Heart right ventricle (tissue), 16 donors: ENCODE results near the gene KAT14. TPM values are rescaled to one million over a fixed set of nuclear protein-coding genes. Genes with fewer than 3 reads are reported as not detected.
"Not testable (repeated sequence)": the region's sequence is repeated elsewhere in the genome, so short reads cannot be mapped to it uniquely, and the experiment has no call there.

Source experiments
- ATAC-seq, 8 donors: fragments of 200-7000 bp; cut with Tn5 transposase; one replicate each; pipeline ENCODE4 v1.9.1; 2020; ENCODE audit warnings: mild to moderate bottlenecking in 8 of 8, moderate library complexity in 8 of 8, moderate number of reproducible peaks in 1 of 8
- DNase-seq, 2 donors: peaks; one replicate each; pipeline ENCODE4 v3.0.0-alpha.2; 2020
- H3K27ac ChIP-seq, 10 donors: fragments of 200-600 bp; sonication (generic) in 2 of 10; one replicate each; pipeline versions ENCODE4 v1.5.0 to v1.8.0; 2020 to 2022; ENCODE audit warnings: mild to moderate bottlenecking in 3 of 10
- H3K27me3 ChIP-seq, 7 donors: fragments of 200-600 bp; one replicate each; pipeline ENCODE4 v1.8.0; 2021 to 2022; ENCODE audit warnings: mild to moderate bottlenecking in 2 of 7
- H3K36me3 ChIP-seq, 9 donors: fragments of 200-600 bp; sonication (generic) in 1 of 9; one replicate each; pipeline versions ENCODE4 v1.5.0 to v1.8.0; 2020 to 2022; ENCODE audit warnings: mild to moderate bottlenecking in 2 of 9
- H3K4me1 ChIP-seq, 9 donors: fragments of 200-600 bp; sonication (generic) in 1 of 9; one replicate each; pipeline versions ENCODE4 v1.5.0 to v1.8.0; 2020 to 2022; ENCODE audit warnings: mild to moderate bottlenecking in 4 of 9
- H3K4me3 ChIP-seq, 10 donors: fragments of 200-600 bp; sonication (generic) in 2 of 10; one replicate each; pipeline versions ENCODE4 v1.5.0 to v1.8.0; 2020 to 2022; ENCODE audit warnings: mild to moderate bottlenecking in 7 of 10, moderate library complexity in 2 of 10
- H3K9me3 ChIP-seq, 11 donors: fragments of 200-600 bp in 10 of 11; sonication (generic) in 2 of 11; one replicate each; pipeline versions ENCODE4 v1.5.0 to v1.8.0; 2013 to 2022; ENCODE audit warnings: mild to moderate bottlenecking in 2 of 11, control low read depth in 1 of 11, moderate library complexity in 1 of 11
- CTCF ChIP-seq, 9 donors: fragments of 200-600 bp; sonication (generic) in 2 of 9; IDR thresholded peaks; one replicate each; pipeline versions ENCODE4 v1.5.0 to v1.8.0; 2021 to 2022; ENCODE audit warnings: antibody characterized with exemption in 9 of 9, mild to moderate bottlenecking in 5 of 9, moderate library complexity in 1 of 9
- WGBS, 2 donors: extraction: QIAGEN DNeasy Blood & Tissue Kit; methylation state at CpG; one replicate each; pipeline ENCODE4 v1.1.7; 2013; ENCODE audit warnings: inconsistent platforms in 1 of 2; 5-methylcytosine and 5-hydroxymethylcytosine counted together
- intact Hi-C, 10 donors: fragments of 100-400 bp; cut with DNase I; formaldehyde crosslinking; loops; one replicate each; pipeline versions ENCODE4 v1.11.1 to v1.14.2; 2022
- polyA plus RNA-seq, 2 donors: library from polyadenylated mRNA; stranded (reverse); fragments of 200-250 nt; gene quantifications; one replicate each; pipeline ENCODE4 v1.2.3, GENCODE V29; 2013
- total RNA-seq, 10 donors: library from RNA; stranded (reverse); fragmentation: NEBNext Ultra II Directional in 3 of 10; extraction: Animal tissue kit (Norgen Biotek cat#: 25700) in 3 of 10; gene quantifications; one replicate each; pipeline versions ENCODE4 v1.2.1 to v1.2.4, GENCODE V29; 2021 to 2023
- donor health status: Arrhythmogenic right ventricular cardiomyopathy.
- donor health status: ischemic (EF 13 %, LVEDD 7.1; RV severe dilation, severe dysfunction).
- donor health status: healthy with polysubstance abuse.
- donor health status: DM: no; HTN: yes; CAD: no.
- donor health status: DM: no; HTN: no; CAD: no.
- donor health status: ischemic (EF 25% LVEDD 6.9; RV normal size, moderate dysfunction).
- donor health status: ischemic (EF 25% LVEDD 5.7; RV mildly dilated, moderate dysfunction).
- donor health status: healthy.
- donor health status: DM: yes; HTN: yes; CAD: no.
- donor health status: Ischemic cardiomyopathy.
- donor health status: ischemic (EF 35%, LVEDD 5.7; RV mildly dilated, moderate dysfunction).
- donor health status: nonischemic (EF 11% LVEDD 7.7; RV severe dilation, severe dysfunction).
- donor health status: DM: yes; HTN: yes; CAD: no.
- donor health status: PGD.
- donor health status: ischemic (EF 29% LVEDD 5.4; RV normal size, mild dysfunction).
- donor health status: nonischemic (EF 23%, LVEDD 6.1; RV moderate dilation, normal function).

Gene KAT14
- total and polyA plus RNA-seq, 12 donors = 4.2 to 16.5 (median 10.1) TPM

- no peaks in the 10 kb centered on the region for H3K9me3 ChIP-seq
- no peak overlapping the region for H3K4me3 ChIP-seq
- H3K4me1 ChIP-seq = no peaks in the 10 kb centered on the region
- TF ChIP-seq CTCF (IDR thresholded peaks at IDR 0.05) = no peak
- H3K36me3 ChIP-seq = no peaks in the 10 kb centered on the region
- intact Hi-C loops = no loop called here
- 41 to 43% methylated on average over 7 of the region's 7 CpGs for WGBS, 2 donors
- H3K27ac ChIP-seq = no peak overlapping the region
- peaks cover 0 to 56% (median 35%) of the 10 kb centered on the region in 7 donors for H3K27me3 ChIP-seq
- DNase-seq (no peak), ATAC-seq (no peak)
These were observed 46.0 kb upstream of the KAT14 start for GRCh38 chr20:18091623-18092022.

GRCh38 chr20:18092890-18093289 is 44.8 kb upstream of the KAT14 start:
- Histone ChIP-seq H3K36me3 (no peaks in the 10 kb centered on the region), H3K9me3 (no peaks in the 10 kb centered on the region), H3K4me3 (no peak overlapping the region), H3K27ac (no peak overlapping the region), H3K4me1 (no peaks in the 10 kb centered on the region), H3K27me3 (peaks cover 0 to 50% (median 35%) of the 10 kb centered on the region in 7 donors)
- TF ChIP-seq CTCF (IDR thresholded peaks at IDR 0.05) = no peak
- ATAC-seq (no peak), DNase-seq (no peak)
- intact Hi-C loops = no loop called here
- 74 to 89% methylated on average over 8 of the region's 8 CpGs for WGBS, 2 donors

GRCh38 chr20:18093388-18093787 is 44.3 kb upstream of the KAT14 start:
- Histone ChIP-seq H3K4me1 (no peaks in the 10 kb centered on the region), H3K27ac (no peak overlapping the region)
- 70 to 78% methylated on average over 10 of the region's 10 CpGs for WGBS, 2 donors

GRCh38 chr20:18094191-18094590 is 43.5 kb upstream of the KAT14 start:
- intact Hi-C loops = no loop called here
- ATAC-seq (no peak), DNase-seq (no peak)
- Histone ChIP-seq H3K4me1 (no peaks in the 10 kb centered on the region), H3K27ac (no peak overlapping the region), H3K9me3 (no peaks in the 10 kb centered on the region), H3K27me3 (peaks cover 0 to 45% (median 32%) of the 10 kb centered on the region in 7 donors), H3K36me3 (no peaks in the 10 kb centered on the region), H3K4me3 (no peak overlapping the region)
- no peak for TF ChIP-seq CTCF (IDR thresholded peaks at IDR 0.05)
- WGBS, 2 donors = 55 to 57% methylated on average over 5 of the region's 5 CpGs

More at GRCh38 chr20:18093388-18093787, 44.3 kb upstream of the KAT14 start:
- Histone ChIP-seq H3K9me3 (no peaks in the 10 kb centered on the region), H3K27me3 (peaks cover 0 to 50% (median 35%) of the 10 kb centered on the region in 7 donors), H3K36me3 (no peaks in the 10 kb centered on the region), H3K4me3 (no peak overlapping the region)
- no peak for ATAC-seq
- no peak for TF ChIP-seq CTCF (IDR thresholded peaks at IDR 0.05)
- DNase-seq = no peak
- intact Hi-C loops = no loop called here

- H3K9me3 ChIP-seq, ATAC-seq, DNase-seq, H3K4me3 ChIP-seq, intact Hi-C loops, H3K4me1 ChIP-seq, H3K36me3 ChIP-seq, H3K27ac ChIP-seq: not testable (repeated sequence)
- 91 to 93% methylated on average over 11 of the region's 11 CpGs for WGBS, 2 donors
- H3K27me3 ChIP-seq = peaks cover 0 to 37% (median 19%) of the 10 kb centered on the region in 7 donors
These were observed 37.1 kb upstream of the KAT14 start for GRCh38 chr20:18100569-18100968.
